IMR-90 (cell line): ENCODE results near the gene CFD. TPM values are rescaled to one million over a fixed set of nuclear protein-coding genes. Genes with fewer than 3 reads are reported as not detected.

Experiments used
- ATAC-seq: fragments of 200-7000 bp; cut with Tn5 transposase; 2 replicates; pipeline ENCODE4 v1.9.1; 2020; ENCODE audit warnings: low read depth, mild to moderate bottlenecking, moderate library complexity
- BruUV-seq: library from RNA; stranded (reverse); fragments of 400-500 nt; replicated peaks from 2 replicates; lab custom pipeline; 2021; lab: Mats Ljungman, UMichigan
- CTCF ChIA-PET: fragments of 300-600 bp; formaldehyde crosslinking; extraction: SDS; loops from one replicate; lab custom pipeline; 2021; ENCODE audit warnings: antibody characterized with exemption; lab: Yijun Ruan, JAX
- POLR2A ChIA-PET: fragments of 300-600 bp; sonication (Branson Sonifier 250); formaldehyde crosslinking; loops from one replicate; lab custom pipeline; 2022; ENCODE audit warnings: antibody characterized with exemption; ENCODE audit not compliant: unreplicated experiment; lab: Charles Lee
- DNase-seq: peaks from one replicate; pipeline ENCODE4 v3.0.0; 2013
- H2AFZ ChIP-seq: replicated peaks from 2 replicates; pipeline ENCODE3; 2013; ENCODE audit warnings: low read length, mild to moderate bottlenecking; ENCODE audit not compliant: poor library complexity
- H2AK5ac ChIP-seq: 2 replicates; pipeline ENCODE4 v1.6.1; 2013; ENCODE audit warnings: low read depth, low read length, inconsistent platforms
- H2AK9ac ChIP-seq: replicated peaks from 2 replicates; pipeline ENCODE3; 2013; ENCODE audit warnings: mild to moderate bottlenecking, low read depth, low read length, moderate library complexity; ENCODE audit not compliant: poor library complexity
- H2BK120ac ChIP-seq: 2 replicates; pipeline ENCODE4 v1.6.1; 2013; ENCODE audit warnings: low read depth, low read length, inconsistent platforms
- H2BK15ac ChIP-seq: 3 replicates; pipeline ENCODE4 v1.6.1; 2013; ENCODE audit warnings: low read depth, low read length, inconsistent platforms
- H2BK20ac ChIP-seq: 2 replicates; pipeline ENCODE4 v1.6.1; 2013; ENCODE audit warnings: low read depth, mild to moderate bottlenecking, inconsistent platforms, low read length, moderate library complexity
- H2BK5ac ChIP-seq: 2 replicates; pipeline ENCODE4 v1.6.1; 2013; ENCODE audit warnings: mild to moderate bottlenecking, low read depth, low read length, inconsistent platforms; ENCODE audit not compliant: poor library complexity, severe bottlenecking
- H3K14ac ChIP-seq: replicated peaks from 2 replicates; pipeline ENCODE4 v1.6.1; 2013; ENCODE audit warnings: low read depth, low read length, inconsistent platforms
- H3K18ac ChIP-seq: 2 replicates; pipeline ENCODE4 v1.6.1; 2013; ENCODE audit warnings: low read depth, low read length, control low read depth
- H3K23ac ChIP-seq: 2 replicates; pipeline ENCODE4 v1.6.1; 2013; ENCODE audit warnings: low read depth, low read length, inconsistent platforms
- H3K27ac ChIP-seq: 2 replicates; pipeline ENCODE4 v1.5.1; 2013; ENCODE audit warnings: mild to moderate bottlenecking, control low read depth, low read length; ENCODE audit not compliant: insufficient read depth
- H3K27me3 ChIP-seq: 2 replicates; pipeline ENCODE4 v1.6.1; 2013; ENCODE audit warnings: low read length; ENCODE audit not compliant: control insufficient read depth, insufficient read depth
- H3K36me3 ChIP-seq: 2 replicates; pipeline ENCODE4 v1.6.1; 2013; ENCODE audit warnings: low read length, mixed read lengths; ENCODE audit not compliant: control insufficient read depth, insufficient read depth
- H3K4ac ChIP-seq: 2 replicates; pipeline ENCODE4 v1.6.1; 2013; ENCODE audit warnings: low read depth, low read length, inconsistent platforms
- H3K4me1 ChIP-seq: 2 replicates; pipeline ENCODE4 v1.6.1; 2013; ENCODE audit warnings: low read length, mixed read lengths; ENCODE audit not compliant: control insufficient read depth, insufficient read depth
- H3K4me2 ChIP-seq: 2 replicates; pipeline ENCODE4 v1.6.1; 2013; ENCODE audit warnings: low read depth, mild to moderate bottlenecking, control low read depth, low read length, moderate library complexity
- H3K4me3 ChIP-seq: 2 replicates; pipeline ENCODE4 v1.5.1; 2013; ENCODE audit warnings: low read depth, mild to moderate bottlenecking, control low read depth, low read length, moderate library complexity; ENCODE audit not compliant: insufficient read depth
- H3K56ac ChIP-seq: 2 replicates; pipeline ENCODE4 v1.6.1; 2013; ENCODE audit warnings: low read length, inconsistent platforms; ENCODE audit not compliant: insufficient read depth; ENCODE audit errors: extremely low read depth
- H3K79me1 ChIP-seq, 2 experiments: 2 replicates each; pipeline ENCODE4 v1.6.1; 2013; ENCODE audit warnings: low read length in 2 of 2, inconsistent platforms in 1 of 2, low read depth in 1 of 2
- H3K9ac ChIP-seq: 2 replicates; pipeline ENCODE4 v1.6.1; 2013; ENCODE audit warnings: low read depth, low read length, control low read depth
- H3K9me1 ChIP-seq: 2 replicates; pipeline ENCODE4 v1.6.1; 2013; ENCODE audit warnings: low read length, inconsistent platforms; ENCODE audit not compliant: insufficient read depth
- H3K9me3 ChIP-seq: 2 replicates; pipeline ENCODE4 v1.6.1; 2013; ENCODE audit warnings: low read length; ENCODE audit not compliant: control insufficient read depth, insufficient read depth
- H4K20me1 ChIP-seq: 2 replicates; pipeline ENCODE4 v1.6.1; 2013; ENCODE audit warnings: low read length, inconsistent platforms; ENCODE audit not compliant: insufficient read depth
- H4K5ac ChIP-seq: 2 replicates; pipeline ENCODE4 v1.6.1; 2013; ENCODE audit warnings: mild to moderate bottlenecking, low read depth, low read length, control low read depth
- H4K8ac ChIP-seq, 2 experiments: 2 replicates each; pipeline ENCODE4 v1.6.1; 2013; ENCODE audit warnings: low read depth in 2 of 2, low read length in 2 of 2, control low read depth in 1 of 2, inconsistent platforms in 1 of 2
- H4K91ac ChIP-seq: 2 replicates; pipeline ENCODE4 v1.6.1; 2013; ENCODE audit warnings: low read depth, low read length, inconsistent platforms; ENCODE audit not compliant: insufficient read depth
- BHLHE40 ChIP-seq: fragments of 150-350 bp; IDR thresholded peaks from 2 replicates; pipeline ENCODE4 v1.6.1; 2016; ENCODE audit warnings: mild to moderate bottlenecking, low read depth, low read length
- CEBPB ChIP-seq: IDR thresholded peaks from 2 replicates; pipeline ENCODE4 v1.6.1; 2012; ENCODE audit warnings: low read depth, low read length, improper control_type of control experiment
- CHD1 ChIP-seq: IDR thresholded peaks from 2 replicates; pipeline ENCODE4 v1.6.1; 2012; ENCODE audit warnings: low read depth, low read length, improper control_type of control experiment
- CTCF ChIP-seq: conservative IDR thresholded peaks from 2 replicates; pipeline ENCODE4 v1.5.1; 2012; ENCODE audit warnings: mild to moderate bottlenecking, low read depth, low read length, improper control_type of control experiment
- ELK1 ChIP-seq: fragments of 150-350 bp; IDR thresholded peaks from 2 replicates; pipeline ENCODE4 v1.6.1; 2016; ENCODE audit warnings: low read depth, mild to moderate bottlenecking, low read length, moderate library complexity, borderline replicate concordance
- FOS ChIP-seq: fragments of 150-350 bp; IDR thresholded peaks from 2 replicates; pipeline ENCODE4 v1.6.1; 2016; ENCODE audit warnings: low read depth, low read length
- MAFK ChIP-seq: IDR thresholded peaks from 2 replicates; pipeline ENCODE4 v1.6.1; 2012; ENCODE audit warnings: low read depth, low read length, improper control_type of control experiment
- MAZ ChIP-seq: IDR thresholded peaks from 2 replicates; pipeline ENCODE4 v1.6.1; 2012; ENCODE audit warnings: low read depth, mild to moderate bottlenecking, low read length, improper control_type of control experiment, moderate library complexity, borderline replicate concordance
- MXI1 ChIP-seq: IDR thresholded peaks from 2 replicates; pipeline ENCODE4 v1.6.1; 2012; ENCODE audit warnings: low read depth, mild to moderate bottlenecking, low read length, moderate library complexity, borderline replicate concordance
- NFE2L2 ChIP-seq: fragments of 150-350 bp; IDR thresholded peaks from 2 replicates; pipeline ENCODE4 v1.6.1; 2016; ENCODE audit warnings: low read depth, mild to moderate bottlenecking, low read length
- POLR2A ChIP-seq: IDR thresholded peaks from 2 replicates; pipeline ENCODE4 v1.6.1; 2012; ENCODE audit warnings: mild to moderate bottlenecking, low read depth, low read length
- RAD21 ChIP-seq: IDR thresholded peaks from 2 replicates; pipeline ENCODE4 v1.6.1; 2012; ENCODE audit warnings: low read length, improper control_type of control experiment
- RCOR1 ChIP-seq: IDR thresholded peaks from 2 replicates; pipeline ENCODE4 v1.6.1; 2012; ENCODE audit warnings: mild to moderate bottlenecking, low read length, improper control_type of control experiment; ENCODE audit not compliant: insufficient replicate concordance
- RFX5 ChIP-seq: IDR thresholded peaks from 2 replicates; pipeline ENCODE4 v1.8.0; 2012; ENCODE audit warnings: low read depth, mild to moderate bottlenecking, low read length, moderate library complexity
- SMC3 ChIP-seq: fragments of 150-350 bp; IDR thresholded peaks from 2 replicates; pipeline ENCODE4 v1.6.1; 2016; ENCODE audit warnings: low read depth, mild to moderate bottlenecking, antibody characterized with exemption, low read length, moderate library complexity
- WGBS, 2 experiments: methylation state at CpG; one replicate each; pipeline versions ENCODE4 v1.1.5 to v1.1.7; 2013; ENCODE audit warnings: missing lambda C conversion rate in 2 of 2; ENCODE audit not compliant: insufficient read length in 1 of 2; ENCODE audit errors: extremely low coverage in 2 of 2; 5-methylcytosine and 5-hydroxymethylcytosine counted together
- dilution Hi-C: fragments of 300-500 bp; cut with HindIII; formaldehyde crosslinking; loops from one replicate; pipeline ENCODE4 v1.14.3; 2018; ENCODE audit warnings: low sequenced_read_pairs; ENCODE audit not compliant: unreplicated experiment
- in situ Hi-C: fragments of 300-500 bp; cut with MboI; formaldehyde crosslinking; loops from 3 replicates; pipeline ENCODE4 v1.14.3; 2019; ENCODE audit warnings: low sequenced_read_pairs, inconsistent platforms, mixed read lengths
- intact Hi-C: fragments of 100-400 bp; cut with micrococcal nuclease; formaldehyde crosslinking; loops from 2 replicates; pipeline ENCODE4 v1.10.0; 2022
- polyA plus RNA-seq, 3 experiments: library from polyadenylated mRNA; depleted of rRNA; stranded (reverse); fragments of >200 nt; gene quantifications; 2 replicates each; pipeline ENCODE4 v1.2.3, GENCODE V29; 2012; ENCODE audit warnings: low replicate concordance in 1 of 3
- total RNA-seq: library from RNA; depleted of rRNA; stranded (reverse); fragments of >200 nt; gene quantifications from 2 replicates; pipeline ENCODE4 v1.2.3, GENCODE V29; 2012
- TF ChIP-seq, protein P1 (sequence below): fragments of 150-350 bp; IDR thresholded peaks from 2 replicates; pipeline ENCODE4 v1.6.1; 2017; ENCODE audit warnings: mild to moderate bottlenecking, antibody characterized with exemption, low read length, low read depth

Gene CFD
- total and polyA plus RNA-seq, 2 of the 4 experiments (the other 2 are of a cell fraction): 1.4 to 2.8 TPM

DNA sequence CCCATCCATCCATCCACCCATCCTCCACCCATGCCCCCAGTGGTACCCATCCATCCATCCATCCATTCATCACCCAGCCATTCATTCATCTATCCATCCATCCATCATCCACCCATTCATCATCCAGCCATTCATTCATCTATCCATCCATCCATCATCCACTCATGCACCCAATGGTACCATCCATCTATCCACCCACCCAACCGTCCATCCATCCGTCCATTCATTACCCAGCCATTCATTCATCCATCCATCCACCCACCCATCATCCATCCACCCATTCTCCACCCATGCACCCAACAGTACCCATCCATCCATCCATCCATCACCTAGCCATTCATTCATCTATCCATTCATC is 43.0 kb upstream of the CFD start:
- H3K9me3 ChIP-seq: no peaks in the 10 kb centered on the region
- no peak overlapping the region for H4K5ac ChIP-seq
- no peaks in the 10 kb centered on the region; the same call in 1 of the 2 replicates for H3K27me3 ChIP-seq
- no peaks in the 10 kb centered on the region for H3K4me1 ChIP-seq
- TF ChIP-seq MAZ: no peak
- no peak for TF ChIP-seq RCOR1
- no peak for TF ChIP-seq NFE2L2
- no peak for TF ChIP-seq CTCF
- no peak for TF ChIP-seq SMC3
- no peak for TF ChIP-seq RAD21
- TF ChIP-seq MAFK: no peak
- TF ChIP-seq POLR2A: no peak
- TF ChIP-seq, protein P1, sequence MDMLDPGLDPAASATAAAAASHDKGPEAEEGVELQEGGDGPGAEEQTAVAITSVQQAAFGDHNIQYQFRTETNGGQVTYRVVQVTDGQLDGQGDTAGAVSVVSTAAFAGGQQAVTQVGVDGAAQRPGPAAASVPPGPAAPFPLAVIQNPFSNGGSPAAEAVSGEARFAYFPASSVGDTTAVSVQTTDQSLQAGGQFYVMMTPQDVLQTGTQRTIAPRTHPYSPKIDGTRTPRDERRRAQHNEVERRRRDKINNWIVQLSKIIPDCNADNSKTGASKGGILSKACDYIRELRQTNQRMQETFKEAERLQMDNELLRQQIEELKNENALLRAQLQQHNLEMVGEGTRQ: no peak
- no peak for TF ChIP-seq CEBPB
- no peak for TF ChIP-seq BHLHE40
- no peak for TF ChIP-seq ELK1
- TF ChIP-seq RFX5: no peak
- no peak for TF ChIP-seq FOS
- no peak for TF ChIP-seq CHD1
- no peak for TF ChIP-seq MXI1
- DNase-seq (no peak), ATAC-seq (no peak)
- H3K56ac ChIP-seq: no peak overlapping the region
- no TSS peak for BruUV-seq
- WGBS, 2 experiments: 93% methylated on average over 2 of the region's 2 CpGs; no CpG with 5 or more reads in 1 of the 2 experiments
- H3K14ac ChIP-seq: no peak overlapping the region
- in situ Hi-C loops (no loop called here), dilution Hi-C loops (no loop called here), intact Hi-C loops (no loop called here)
- H3K18ac ChIP-seq: no peak overlapping the region
- peaks cover 33% of the 10 kb centered on the region for H3K36me3 ChIP-seq
- H2AK9ac ChIP-seq: no peak overlapping the region
- H3K4me2 ChIP-seq: no peak overlapping the region
- H3K9ac ChIP-seq: no peak overlapping the region
- no peak overlapping the region for H3K4ac ChIP-seq
- no peak overlapping the region for H2AFZ ChIP-seq
- ChIA-PET CTCF (no interaction called here), POLR2A (no interaction called here)
- H4K20me1 ChIP-seq: peaks cover 17% of the 10 kb centered on the region; the same call in 1 of the 2 replicates
- H3K23ac ChIP-seq: no peak overlapping the region
- H2BK5ac ChIP-seq: no peak overlapping the region
- no peak overlapping the region for H4K8ac ChIP-seq
- no peak overlapping the region for H3K4me3 ChIP-seq
- no peaks in the 10 kb centered on the region for H3K9me1 ChIP-seq
- no peak overlapping the region for H2BK20ac ChIP-seq
- H2BK120ac ChIP-seq: no peak overlapping the region
- H2BK15ac ChIP-seq: no peak overlapping the region
- H3K27ac ChIP-seq: no peak overlapping the region
- no peak overlapping the region for H2AK5ac ChIP-seq
- no peak overlapping the region for H4K91ac ChIP-seq
- peaks cover 0 to 7% of the 10 kb centered on the region in 2 experiments; a peak in 2 of 4 replicates for H3K79me1 ChIP-seq
